ENCODE data around the gene MPHOSPH9. TPM values are rescaled to one million over a fixed set of nuclear protein-coding genes. Genes with fewer than 3 reads are reported as not detected.

MPHOSPH9 gene
- polyA plus RNA-seq, 1 donor (not counting 4 experiments of a cell fraction or from before 2014, with no cell fraction given) = 10.7 TPM

DNA sequence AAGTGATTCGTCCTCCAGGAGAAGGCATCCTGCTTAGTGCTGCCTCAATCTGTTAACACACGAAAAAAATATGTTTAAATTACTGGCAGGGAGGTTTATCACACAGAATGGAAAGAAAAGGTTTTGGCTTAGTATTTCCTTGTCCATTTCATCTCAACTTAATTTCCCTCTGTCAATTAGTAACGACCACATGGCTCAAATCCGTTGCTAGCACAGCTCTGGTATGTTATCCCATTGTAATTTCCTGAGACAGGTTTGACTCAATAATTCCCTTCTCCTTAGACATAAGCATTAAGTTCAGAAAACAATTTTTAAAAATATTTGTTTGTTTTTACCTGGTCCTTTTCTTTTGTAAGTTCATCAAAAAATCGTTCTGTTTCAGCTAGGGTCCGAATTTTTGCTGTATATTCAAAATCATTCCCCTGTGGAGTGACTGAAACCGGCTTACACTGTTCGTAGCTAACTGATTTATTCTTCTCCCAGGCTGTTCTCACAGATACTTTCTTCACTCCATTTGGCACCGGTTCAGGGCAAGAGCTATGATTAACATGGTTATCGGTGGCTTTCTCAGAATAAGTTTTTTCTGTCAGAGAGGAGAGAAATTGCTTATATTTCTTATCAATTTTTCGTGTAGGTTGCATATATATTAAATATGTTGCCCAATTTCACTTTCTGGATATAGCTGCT lies 72.0 kb downstream of the MPHOSPH9 start:
- H3K4me3 ChIP-seq (ENCODE audit: control insufficient read depth in 2 of 3, extremely low read depth in 1 of 3, insufficient read depth in 2 of 3, low read depth in 1 of 3, low read length in 3 of 3) = no peak overlapping the region
- no peak for TF ChIP-seq EZH2 (IDR thresholded peaks at IDR 0.05; ENCODE audit: low read length)
- TF ChIP-seq, protein P1, sequence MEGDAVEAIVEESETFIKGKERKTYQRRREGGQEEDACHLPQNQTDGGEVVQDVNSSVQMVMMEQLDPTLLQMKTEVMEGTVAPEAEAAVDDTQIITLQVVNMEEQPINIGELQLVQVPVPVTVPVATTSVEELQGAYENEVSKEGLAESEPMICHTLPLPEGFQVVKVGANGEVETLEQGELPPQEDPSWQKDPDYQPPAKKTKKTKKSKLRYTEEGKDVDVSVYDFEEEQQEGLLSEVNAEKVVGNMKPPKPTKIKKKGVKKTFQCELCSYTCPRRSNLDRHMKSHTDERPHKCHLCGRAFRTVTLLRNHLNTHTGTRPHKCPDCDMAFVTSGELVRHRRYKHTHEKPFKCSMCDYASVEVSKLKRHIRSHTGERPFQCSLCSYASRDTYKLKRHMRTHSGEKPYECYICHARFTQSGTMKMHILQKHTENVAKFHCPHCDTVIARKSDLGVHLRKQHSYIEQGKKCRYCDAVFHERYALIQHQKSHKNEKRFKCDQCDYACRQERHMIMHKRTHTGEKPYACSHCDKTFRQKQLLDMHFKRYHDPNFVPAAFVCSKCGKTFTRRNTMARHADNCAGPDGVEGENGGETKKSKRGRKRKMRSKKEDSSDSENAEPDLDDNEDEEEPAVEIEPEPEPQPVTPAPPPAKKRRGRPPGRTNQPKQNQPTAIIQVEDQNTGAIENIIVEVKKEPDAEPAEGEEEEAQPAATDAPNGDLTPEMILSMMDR (optimal IDR thresholded peaks at IDR 0.05 in 1 of 3, IDR thresholded peaks at IDR 0.05 in 1 of 3, conservative IDR thresholded peaks at IDR 0.05 in 1 of 3; ENCODE audit: extremely low read depth in 1 of 3, insufficient read depth in 2 of 3, low read length in 3 of 3) = no peak

DNA sequence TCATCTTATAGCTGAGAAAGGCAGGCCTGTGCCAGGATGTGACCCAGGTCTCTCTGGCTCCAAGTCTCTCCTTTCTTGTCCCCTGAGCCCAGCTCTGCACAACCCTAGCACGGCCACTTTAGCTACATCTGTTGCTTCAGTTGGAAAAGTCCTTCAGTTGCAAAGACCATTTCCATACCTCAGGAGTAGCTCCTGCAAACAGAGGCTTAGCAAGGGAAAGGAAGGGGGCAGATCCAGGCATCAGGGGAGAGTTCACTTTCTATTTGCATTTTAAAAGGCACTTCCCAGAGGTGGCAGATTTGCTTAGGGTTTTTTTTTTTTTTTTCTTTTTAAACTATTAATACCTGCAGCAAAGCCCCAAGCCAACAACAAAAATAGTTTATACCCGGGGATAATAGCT lies 79.0 kb downstream of the MPHOSPH9 start:
- Histone ChIP-seq H3K9ac (ENCODE audit: control insufficient read depth, extremely low read depth, insufficient read depth, low read length) (no peak overlapping the region), H3K4me3 (ENCODE audit: control insufficient read depth in 2 of 3, extremely low read depth in 1 of 3, insufficient read depth in 2 of 3, low read depth in 1 of 3, low read length in 3 of 3) (no peak overlapping the region), H3K9me1 (ENCODE audit: control insufficient read depth, extremely low read depth, insufficient read depth, low read length) (no peaks in the 10 kb centered on the region), H2AFZ (ENCODE audit: control insufficient read depth, low read length) (no peak overlapping the region), H3K4me1 (ENCODE audit: control insufficient read depth, extremely low read depth, insufficient read depth, low read length) (peaks cover 5% of the 10 kb centered on the region), H3K4me2 (ENCODE audit: control insufficient read depth, extremely low read depth, insufficient read depth, low read depth, low read length) (no peak overlapping the region), H3K36me3 (ENCODE audit: control insufficient read depth in 2 of 2, extremely low read depth in 1 of 2, insufficient read depth in 2 of 2, low read length in 2 of 2) (peaks cover 0 to 2% of the 10 kb centered on the region in 2 experiments), H3K27me3 (ENCODE audit: control insufficient read depth, extremely low read depth, insufficient read depth, low read length) (no peaks in the 10 kb centered on the region), H4K20me1 (ENCODE audit: control insufficient read depth, extremely low read depth, insufficient read depth, low read length) (no peaks in the 10 kb centered on the region), H3K9me3 (ENCODE audit: control insufficient read depth, low read depth, low read length) (no peaks in the 10 kb centered on the region), H3K79me2 (ENCODE audit: control insufficient read depth, insufficient read depth, low read length) (no peaks in the 10 kb centered on the region), H3K27ac (ENCODE audit: control insufficient read depth, insufficient read depth, low read length) (no peak overlapping the region)
- no peak for FAIRE-seq
- no peak for DNase-seq (ENCODE audit: low read depth, low spot score)
- no peak for TF ChIP-seq EZH2 (IDR thresholded peaks at IDR 0.05; ENCODE audit: low read length)
- TF ChIP-seq, protein P1 (optimal IDR thresholded peaks at IDR 0.05 in 1 of 3, IDR thresholded peaks at IDR 0.05 in 1 of 3, conservative IDR thresholded peaks at IDR 0.05 in 1 of 3; ENCODE audit: extremely low read depth in 1 of 3, insufficient read depth in 2 of 3, low read length in 3 of 3) = no peak
- dilution Hi-C loops (cut with MboI; ENCODE audit: extremely low pct_ligation_motif_present, low sequenced_read_pairs) = no loop called here

More for the DNA sequence above, 72.0 kb downstream of the MPHOSPH9 start:
- Histone ChIP-seq H3K27ac (ENCODE audit: control insufficient read depth, insufficient read depth, low read length) (no peak overlapping the region), H3K4me1 (ENCODE audit: control insufficient read depth, extremely low read depth, insufficient read depth, low read length) (peaks cover 10% of the 10 kb centered on the region), H3K9me3 (ENCODE audit: control insufficient read depth, low read depth, low read length) (no peaks in the 10 kb centered on the region), H3K36me3 (ENCODE audit: control insufficient read depth in 2 of 2, extremely low read depth in 1 of 2, insufficient read depth in 2 of 2, low read length in 2 of 2) (peaks cover 3 to 6% of the 10 kb centered on the region in 2 experiments), H3K9ac (ENCODE audit: control insufficient read depth, extremely low read depth, insufficient read depth, low read length) (no peak overlapping the region), H2AFZ (ENCODE audit: control insufficient read depth, low read length) (no peak overlapping the region), H3K4me2 (ENCODE audit: control insufficient read depth, extremely low read depth, insufficient read depth, low read depth, low read length) (no peak overlapping the region), H3K79me2 (ENCODE audit: control insufficient read depth, insufficient read depth, low read length) (no peaks in the 10 kb centered on the region), H4K20me1 (ENCODE audit: control insufficient read depth, extremely low read depth, insufficient read depth, low read length) (no peaks in the 10 kb centered on the region), H3K9me1 (ENCODE audit: control insufficient read depth, extremely low read depth, insufficient read depth, low read length) (no peaks in the 10 kb centered on the region), H3K27me3 (ENCODE audit: control insufficient read depth, extremely low read depth, insufficient read depth, low read length) (no peaks in the 10 kb centered on the region)
- DNase-seq (ENCODE audit: low read depth, low spot score) (no peak), FAIRE-seq (no peak)
- dilution Hi-C loops (cut with MboI; ENCODE audit: extremely low pct_ligation_motif_present, low sequenced_read_pairs) = no loop called here
